ENCODE data around the gene SH2D6.
"Not testable (repeated sequence)": the region's sequence is repeated elsewhere in the genome, so short reads cannot be mapped to it uniquely, and the experiment has no call there.

SH2D6 gene

GRCh38 chr2:85398426-85399182 lies 19.9 kb upstream of the SH2D6 start:
- no peak for DNase-seq

DNA sequence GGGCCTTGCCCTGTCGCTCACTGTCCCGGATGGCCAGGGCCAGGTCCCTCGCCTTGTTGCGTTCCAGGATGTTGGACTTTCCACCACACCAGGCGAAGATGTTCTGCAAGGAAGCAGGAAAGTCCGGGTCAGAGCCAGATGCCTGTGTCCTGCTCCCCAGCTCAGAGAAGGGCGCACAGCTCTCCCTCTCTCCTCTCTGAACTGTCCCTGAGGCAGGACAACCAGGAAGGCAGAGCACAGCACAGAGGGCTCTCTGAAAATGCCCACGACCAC lies 19.4 kb upstream of the SH2D6 start:
- no peak for DNase-seq

GRCh38 chr2:85400023-85400422 lies 18.5 kb upstream of the SH2D6 start:
- DNase-seq, result no peak

GRCh38 chr2:85400541-85401463 lies 17.7 kb upstream of the SH2D6 start:
- DNase-seq, result no peak

GRCh38 chr2:85401464-85401805 lies 17.1 kb upstream of the SH2D6 start:
- DNase-seq, result no peak

DNA sequence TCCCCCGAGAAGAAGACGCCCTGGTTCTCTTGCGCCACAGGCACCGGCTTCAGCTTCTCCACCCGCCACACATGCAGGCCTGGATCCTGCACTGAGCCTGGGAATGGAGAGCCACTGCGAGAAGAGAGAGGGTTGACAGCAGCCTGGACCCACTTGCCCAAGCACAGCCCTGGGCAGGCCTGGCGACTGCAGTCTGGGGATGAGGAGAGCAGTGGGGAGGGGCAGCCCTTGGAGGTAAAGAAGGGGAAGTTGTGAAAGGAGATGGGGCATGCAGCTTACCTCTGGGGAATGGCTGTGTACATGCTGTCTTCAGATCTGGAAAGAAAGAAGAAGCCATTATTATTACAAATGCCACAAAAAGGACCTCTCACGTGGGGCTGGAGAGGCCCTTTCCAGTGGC lies 16.7 kb upstream of the SH2D6 start:
- DNase-seq, result no peak

DNA sequence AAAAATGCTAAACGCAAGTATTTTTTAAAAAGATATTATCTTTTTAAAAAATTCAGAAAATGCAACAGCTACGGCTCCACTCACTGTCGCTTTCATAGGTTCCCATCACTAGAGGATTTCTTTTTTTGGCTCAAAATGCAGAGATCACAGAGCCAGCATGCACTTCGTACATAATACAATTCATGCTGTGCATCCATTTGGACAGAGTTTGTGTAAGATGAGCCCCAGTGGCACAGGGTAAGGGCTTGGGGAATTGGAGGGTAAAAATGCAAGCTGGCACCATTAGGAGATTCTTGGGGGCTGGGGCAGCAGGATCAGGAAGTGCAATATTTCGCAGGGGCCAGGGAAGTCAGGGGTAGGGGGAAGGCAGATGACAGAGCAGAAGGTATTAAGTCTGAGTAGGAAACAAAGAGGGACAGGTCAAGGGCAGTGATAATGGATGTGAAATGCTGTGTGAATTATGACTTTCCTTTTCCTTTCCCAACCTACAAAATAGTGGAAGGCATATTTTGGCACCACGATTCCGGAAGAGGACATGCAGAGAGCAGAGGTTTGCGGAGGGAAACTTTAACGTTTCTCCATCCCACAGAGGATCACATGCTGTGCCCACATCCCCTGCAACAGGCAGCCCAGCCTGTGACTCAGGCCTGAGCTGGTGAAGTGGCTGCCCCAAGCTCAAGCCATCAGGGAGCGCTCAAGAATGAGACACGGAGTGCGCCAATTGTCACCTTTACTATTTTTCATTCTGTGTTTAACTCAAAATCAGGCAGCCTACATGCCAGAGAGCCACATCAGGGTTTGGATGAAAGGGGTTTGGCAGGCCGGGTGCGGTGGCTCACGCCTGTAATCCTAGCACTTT lies 13.1 kb upstream of the SH2D6 start:
- peak; percentile 68 for DNase-seq

- peak; percentile 27 for DNase-seq
Observed at GRCh38 chr2:85409845-85410583, 8.5 kb upstream of the SH2D6 start, which contains the start of gene CAPG. Gene CAPG, minus strand, starts transcription at chr2:85410366. Its CDS starts 8,221 bp downstream, at chr2:85402145.

GRCh38 chr2:85410584-85411404 lies 7.7 kb upstream of the SH2D6 start:
- no peak for DNase-seq

DNA sequence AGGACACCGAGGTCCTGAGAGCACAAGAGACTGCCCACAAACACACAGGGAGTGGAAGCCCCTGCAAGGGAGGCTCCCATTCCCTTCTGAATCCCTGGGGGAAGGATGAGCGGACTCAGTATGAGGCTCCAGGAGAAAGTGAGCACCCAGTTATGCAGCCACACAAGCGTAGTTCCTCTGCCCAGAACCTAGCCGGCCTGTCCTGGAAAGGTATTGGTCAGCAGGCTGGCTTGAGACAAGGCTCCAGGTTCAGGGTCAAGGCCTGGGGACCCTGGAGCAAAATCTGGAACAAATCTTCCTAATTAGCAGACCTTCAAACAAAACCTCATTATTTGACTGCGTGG lies 7.1 kb upstream of the SH2D6 start:
- DNase-seq, result no peak

GRCh38 chr2:85413592-85414420 lies 4.7 kb upstream of the SH2D6 start:
- DNase-seq, result no peak

GRCh38 chr2:85414421-85414759 lies 4.1 kb upstream of the SH2D6 start:
- not testable (repeated sequence) for DNase-seq

DNA sequence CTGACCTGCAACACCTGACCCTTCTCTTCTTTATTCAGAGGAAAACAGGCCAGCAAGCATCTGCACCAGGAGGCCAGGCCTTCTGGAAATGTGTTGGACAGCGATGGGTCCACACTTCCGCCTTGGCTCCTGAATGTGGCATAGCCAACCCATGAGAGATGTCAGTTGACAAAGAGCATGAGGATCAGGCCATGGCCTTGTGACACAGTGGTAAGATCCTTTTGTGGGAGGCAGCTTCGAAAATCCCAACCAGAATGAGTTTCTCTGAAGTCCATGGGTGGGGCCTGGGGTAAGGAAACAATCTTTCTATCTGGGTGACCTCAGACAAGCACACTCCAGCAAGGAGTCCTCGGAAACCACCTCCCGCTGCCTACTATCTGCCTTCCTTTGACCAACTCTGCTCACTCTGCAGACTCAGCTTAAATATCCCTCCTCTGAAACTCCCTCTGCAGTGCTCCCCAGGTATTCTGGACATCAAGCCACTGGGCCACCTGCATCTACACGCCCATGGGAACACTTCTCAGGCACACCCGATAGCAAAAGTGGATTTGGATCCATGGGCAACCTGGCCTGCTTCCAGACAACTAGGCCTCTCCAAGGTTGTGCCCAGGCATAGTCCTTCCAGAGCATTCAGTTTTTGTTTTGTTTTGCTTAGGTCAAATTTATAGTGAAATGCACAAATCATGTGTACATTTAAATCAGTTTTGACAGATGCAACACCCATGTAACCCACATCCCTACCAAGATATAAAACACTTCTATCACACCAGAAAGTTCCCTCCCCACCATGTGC lies 3.6 kb upstream of the SH2D6 start:
- DNase-seq, result no peak

DNA sequence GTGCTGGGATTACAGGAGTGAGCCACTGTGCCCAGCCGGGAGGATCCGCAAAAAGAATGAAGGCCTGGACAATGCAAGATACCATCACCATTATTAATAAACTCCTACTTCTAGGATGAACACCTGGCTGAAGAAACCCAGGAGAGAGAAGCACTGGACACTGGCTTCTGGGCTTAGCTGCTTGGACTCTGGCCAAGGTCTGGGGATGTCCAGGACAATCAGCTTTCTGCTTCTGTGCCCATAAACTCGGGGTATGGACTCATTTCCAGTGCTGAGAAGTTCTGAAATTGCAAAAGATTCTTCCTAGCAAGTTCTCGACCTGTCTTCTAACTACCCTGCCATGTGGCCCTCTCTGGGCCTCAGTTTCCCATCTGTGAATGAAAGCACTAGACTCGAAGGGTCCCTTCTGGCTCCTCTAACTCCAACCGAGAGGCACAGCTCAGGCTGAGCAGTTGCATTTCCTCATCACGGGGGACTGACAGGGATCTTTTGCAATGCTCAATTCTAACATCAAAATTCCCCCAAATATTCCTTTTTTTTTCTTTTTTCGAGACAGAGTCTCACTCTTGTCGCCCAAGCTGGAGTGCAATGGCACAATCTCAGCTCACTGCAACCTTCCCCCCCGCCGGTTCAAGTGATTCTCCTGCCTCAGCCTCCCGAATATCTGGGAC lies 2.4 kb upstream of the SH2D6 start:
- no peak for DNase-seq

DNA sequence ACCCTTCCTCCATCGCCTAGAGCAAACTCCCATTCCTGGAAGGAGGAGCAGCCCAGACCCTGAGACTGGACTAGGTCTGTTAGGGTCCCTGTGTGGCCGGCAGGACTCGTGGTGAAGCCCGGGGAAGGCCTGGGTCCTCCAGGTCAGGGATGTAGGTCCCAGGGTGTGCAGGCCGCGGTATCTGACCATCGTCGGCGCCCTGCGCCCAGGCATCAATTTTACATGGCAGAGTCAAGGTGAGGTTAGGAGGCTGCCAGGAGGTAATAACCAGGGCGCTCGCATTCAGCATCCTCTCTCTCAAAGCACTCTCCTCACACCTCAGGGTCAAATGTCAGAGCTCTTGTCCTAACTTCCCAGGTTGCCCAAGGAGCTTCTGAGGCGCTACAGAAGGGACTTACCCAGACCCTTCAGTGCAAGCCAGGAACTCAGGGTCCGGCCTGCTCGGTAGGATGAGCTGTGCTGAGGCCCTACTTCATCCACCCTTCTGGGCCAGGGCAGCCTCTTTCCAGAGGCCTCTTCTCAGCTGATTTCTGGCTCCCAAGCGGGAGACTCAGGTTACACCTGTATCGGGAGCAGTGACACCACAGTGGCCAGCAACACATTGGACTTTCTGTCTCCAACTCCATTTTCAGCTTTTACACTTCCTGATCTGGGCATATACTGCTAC lies 628 bp downstream of the SH2D6 start:
- no peak for DNase-seq

- peak; percentile 85 for DNase-seq
Observed at GRCh38 chr2:85420536-85421259, 2.2 kb downstream of the SH2D6 start.

GRCh38 chr2:85421260-85422071 lies 3.0 kb downstream of the SH2D6 start:
- no peak for DNase-seq

Measured in stimulated activated naive CD4-positive, alpha-beta T cell treated with Interleukin-2 at 50 U/mL for 16 hours (primary cell).